ENCODE results near the gene DPEP1.

- TF ChIP-seq EZH2 (IDR thresholded peaks at IDR 0.05; ENCODE audit: borderline replicate concordance, low read depth, low read length, severe bottlenecking) (no peak), POLR2A (IDR thresholded peaks at IDR 0.05; ENCODE audit: low read depth, low read length) (no peak)
Measured at GRCh38 chr16:89642574-89642973, 29.1 kb downstream of the DPEP1 start.

Data from endothelial cell of umbilical vein (primary cell).